GM23338 (cell line): ENCODE results near the gene TMEM60. TPM values are rescaled to one million over a fixed set of nuclear protein-coding genes. Genes with fewer than 3 reads are reported as not detected.

Experiments used
- ATAC-seq: fragments of 200-7000 bp; cut with Tn5 transposase; 3 replicates; pipeline ENCODE4 v1.9.1; 2020
- DNase-seq: peaks from one replicate; pipeline ENCODE4 v3.0.0-alpha.2; 2015; ENCODE audit warnings: low spot score
- H2AFZ ChIP-seq: fragments of 200-600 bp; sonication (generic); 2 replicates; pipeline ENCODE4 v1.8.0; 2016; ENCODE audit warnings: antibody characterized with exemption, mild to moderate bottlenecking, moderate library complexity
- H3F3A ChIP-seq: fragments of 200-600 bp; sonication (generic); replicated peaks from 2 replicates; pipeline ENCODE4 v1.8.0; 2017; ENCODE audit warnings: antibody characterized with exemption, mixed run types, low read depth
- H3K27ac ChIP-seq: fragments of 200-600 bp; sonication (generic); 2 replicates; pipeline ENCODE4 v1.6.1; 2016; ENCODE audit warnings: low read depth
- H3K27me3 ChIP-seq: fragments of 200-600 bp; sonication (generic); 2 replicates; pipeline ENCODE4 v1.8.0; 2016; ENCODE audit warnings: mild to moderate bottlenecking, mixed run types, moderate library complexity; ENCODE audit not compliant: insufficient read depth
- H3K36me3 ChIP-seq: fragments of 200-600 bp; sonication (generic); 2 replicates; pipeline ENCODE4 v1.8.0; 2016; ENCODE audit warnings: mild to moderate bottlenecking; ENCODE audit not compliant: insufficient read depth
- H3K4me1 ChIP-seq: fragments of 200-600 bp; sonication (generic); 2 replicates; pipeline ENCODE4 v1.8.0; 2016; ENCODE audit warnings: mild to moderate bottlenecking, moderate library complexity; ENCODE audit not compliant: insufficient read depth
- H3K4me2 ChIP-seq: fragments of 200-600 bp; sonication (generic); 2 replicates; pipeline ENCODE4 v1.7.1; 2017; ENCODE audit warnings: mixed run types
- H3K4me3 ChIP-seq: fragments of 200-600 bp; sonication (generic); 2 replicates; pipeline ENCODE4 v1.6.1; 2016; ENCODE audit warnings: mixed run types
- H3K79me2 ChIP-seq: fragments of 200-600 bp; sonication (generic); replicated peaks from 2 replicates; pipeline ENCODE4 v1.8.0; 2017; ENCODE audit warnings: mild to moderate bottlenecking; ENCODE audit not compliant: insufficient read depth
- H3K9me2 ChIP-seq: fragments of 200-600 bp; sonication (generic); 2 replicates; pipeline ENCODE4 v1.8.0; 2017; ENCODE audit not compliant: insufficient read depth
- H4K20me1 ChIP-seq: fragments of 200-600 bp; sonication (generic); replicated peaks from 2 replicates; pipeline ENCODE4 v1.8.0; 2017; ENCODE audit warnings: mild to moderate bottlenecking; ENCODE audit not compliant: insufficient read depth
- H3K27ac Mint-ChIP-seq: 2 replicates; pipeline ENCODE4 v1.8.0; 2020; ENCODE audit warnings: inconsistent platforms, mild to moderate bottlenecking, moderate library complexity, mixed read lengths
- H3K27me3 Mint-ChIP-seq: 3 replicates; pipeline ENCODE4 v1.8.0; 2022; ENCODE audit warnings: low read depth, mild to moderate bottlenecking, moderate library complexity, mixed read lengths, inconsistent platforms; ENCODE audit not compliant: insufficient read depth, poor library complexity
- H3K36me3 Mint-ChIP-seq: 3 replicates; pipeline ENCODE4 v1.8.0; 2021; ENCODE audit warnings: low read depth, mild to moderate bottlenecking, inconsistent platforms, moderate library complexity, mixed read lengths
- H3K4me1 Mint-ChIP-seq: 3 replicates; pipeline ENCODE4 v1.8.0; 2020; ENCODE audit warnings: mild to moderate bottlenecking, inconsistent platforms, mixed read lengths
- H3K4me3 Mint-ChIP-seq: 3 replicates; pipeline ENCODE4 v1.8.0; 2021; ENCODE audit warnings: moderate library complexity, mild to moderate bottlenecking, inconsistent platforms, mixed read lengths
- H3K9me3 Mint-ChIP-seq: 3 replicates; pipeline ENCODE4 v1.8.0; 2020; ENCODE audit warnings: moderate library complexity, mild to moderate bottlenecking, inconsistent platforms, mixed read lengths
- CREB1 ChIP-seq: fragments of 250-450 bp; sonication (Bioruptor Pico); IDR thresholded peaks from 2 replicates; pipeline ENCODE4 v1.5.0; 2020; ENCODE audit warnings: low read depth, mild to moderate bottlenecking, moderate library complexity
- CTCF ChIP-seq, 2 experiments: fragments of 200-600 bp in 1 of 2; sonication (generic) in 1 of 2; conservative IDR thresholded peaks; 2 replicates each; pipeline versions ENCODE4 v1.5.1 to v1.6.1; 2016 to 2017; ENCODE audit warnings: antibody characterized with exemption in 2 of 2, low read depth in 2 of 2, mild to moderate bottlenecking in 2 of 2, moderate library complexity in 1 of 2
- EZH2phosphoT487 ChIP-seq: fragments of 200-600 bp; sonication (generic); IDR thresholded peaks from one replicate; pipeline ENCODE4 v1.8.1; 2018; ENCODE audit warnings: antibody characterized with exemption; ENCODE audit not compliant: unreplicated experiment
- POLR2AphosphoS5 ChIP-seq: IDR thresholded peaks from 2 replicates; pipeline ENCODE4 v1.6.1; 2016; ENCODE audit warnings: antibody characterized with exemption, low read depth
- STAT1 ChIP-seq: IDR thresholded peaks from one replicate; pipeline ENCODE4 v1.6.1; 2016; ENCODE audit warnings: antibody characterized with exemption; ENCODE audit not compliant: unreplicated experiment
- ZNF462 ChIP-seq: fragments of 250-450 bp; sonication (Bioruptor Pico); IDR thresholded peaks from 2 replicates; pipeline ENCODE4 v1.5.0; 2020; ENCODE audit warnings: mild to moderate bottlenecking, moderate library complexity
- long read RNA-seq: library from polyadenylated mRNA; unstranded; transcript quantifications from one replicate; pipeline ENCODE4 v2.0.0, GENCODE V29; 2020; ENCODE audit not compliant: unreplicated experiment
- polyA plus RNA-seq: library from polyadenylated mRNA; unstranded; fragments of >200 nt; fragmentation: Nextera tagmentation; extraction: Ambion mirVana; gene quantifications from 2 replicates; pipeline ENCODE4 v1.2.1, GENCODE V29; 2016
- total RNA-seq: library from RNA; depleted of rRNA; stranded (reverse); fragments of >200 nt; shearing (Covaris generic); gene quantifications from 2 replicates; pipeline ENCODE4 v1.2.3, GENCODE V29; 2014; rRNA removed

Gene TMEM60
- total RNA-seq: 23.1 and 29.5 TPM in 2 replicates
- polyA plus RNA-seq: 61.5 and 68.2 TPM in 2 replicates
- long read RNA-seq, transcript TMEM60-201 (2 exons, 1,023 nt): major isoform, 21 of 21 reads
- long read RNA-seq, partial matches to known transcripts: 0 of 21 reads
- long read RNA-seq, other reads (novel, unspliced or antisense): 0 of 21 reads

- Mint-ChIP-seq H3K36me3 (peaks cover 5% of the 10 kb centered on the region; the same call in 2 of the 3 replicates), H3K9me3 (no peaks in the 10 kb centered on the region), H3K4me3 (peak within 1 kb of the TSS; percentile 92), H3K27me3 (peaks cover 9% of the 10 kb centered on the region), H3K4me1 (peaks cover 13% of the 10 kb centered on the region), H3K27ac (peak within 1 kb of the TSS; percentile 96)
- H3K4me3 ChIP-seq: peak within 1 kb of the TSS; percentile 87
- H3K27ac ChIP-seq: peak within 1 kb of the TSS; percentile 45
- H3K36me3 ChIP-seq: no peaks in the 10 kb centered on the region
- peaks cover 11% of the 10 kb centered on the region; the same call in 1 of the 2 replicates for H4K20me1 ChIP-seq
- DNase-seq: peak; percentile 100
- no peaks in the 10 kb centered on the region for H3K9me2 ChIP-seq
- no peaks in the 10 kb centered on the region for H3K27me3 ChIP-seq
- peak within 1 kb of the TSS; percentile 84 for H2AFZ ChIP-seq
- peak; percentile 92 for ATAC-seq
- peaks cover 22% of the 10 kb centered on the region for H3K4me1 ChIP-seq
- H3F3A ChIP-seq: no peaks in the 10 kb centered on the region
- TF ChIP-seq EZH2phosphoT487: no peak
- TF ChIP-seq CTCF (conservative IDR thresholded peaks at IDR 0.05; ENCODE audit: low read depth in 2 of 2): peak; percentile 45 to 48
- TF ChIP-seq ZNF462 (CRISPR knock-in tag): no peak
- no peak for TF ChIP-seq STAT1
- peak; percentile 77 for TF ChIP-seq POLR2AphosphoS5
- TF ChIP-seq CREB1 (CRISPR knock-in tag): peak; percentile 60; the same call in 1 of the 2 replicates
- peaks cover 62% of the 10 kb centered on the region for H3K79me2 ChIP-seq
- peak within 1 kb of the TSS; percentile 95 for H3K4me2 ChIP-seq
Observed at GRCh38 chr7:77798394-77799077, at the start of gene TMEM60, which contains the start of gene PHTF2. Gene TMEM60 (minus strand): TSS chr7:77798434. CDS start chr7:77794373, 4,061 bp downstream. Gene PHTF2 (plus strand): TSS chr7:77798773.
